ENCODE data around the gene NF1. TPM values are rescaled to one million over a fixed set of nuclear protein-coding genes. Genes with fewer than 3 reads are reported as not detected.

NF1 gene
- total RNA-seq, 4 donors from 2014 or later, result 15.6 to 48.4 (median 26.9) TPM

- H3K27ac ChIP-seq, result no peak overlapping the region
Observed at GRCh38 chr17:31415640-31416502, 321.1 kb downstream of the NF1 start.

GRCh38 chr17:31416503-31416923, 321.7 kb downstream of the NF1 start:
- no peak overlapping the region for H3K27ac ChIP-seq
- intact Hi-C loops (cut with DNase I), result no loop called here
- no peak for DNase-seq
- no peaks in the 10 kb centered on the region for H3K9me3 ChIP-seq
- no peak overlapping the region for H3K4me3 ChIP-seq
- TF ChIP-seq CTCF (IDR thresholded peaks at IDR 0.05), result no peak
- TF ChIP-seq POLR2A (IDR thresholded peaks at IDR 0.05), result no peak
- 65 to 75% methylated on average over 3 to 5 of the region's 10 CpGs for WGBS, 2 donors
- no peaks in the 10 kb centered on the region for H3K4me1 ChIP-seq
- H3K36me3 ChIP-seq, result no peaks in the 10 kb centered on the region
- H3K27me3 ChIP-seq, result peaks cover 0 to 35% (median 0%) of the 10 kb centered on the region in 4 donors

More at GRCh38 chr17:31415640-31416502, 321.1 kb downstream of the NF1 start:
- H3K4me1 ChIP-seq, result no peaks in the 10 kb centered on the region
- no peaks in the 10 kb centered on the region for H3K9me3 ChIP-seq
- no peaks in the 10 kb centered on the region for H3K36me3 ChIP-seq
- 76 to 86% methylated on average over 5 to 7 of the region's 22 CpGs for WGBS, 2 donors
- no peak overlapping the region for H3K4me3 ChIP-seq
- DNase-seq, result no peak
- intact Hi-C loops (cut with DNase I), result no loop called here
- peaks cover 0 to 35% (median 0%) of the 10 kb centered on the region in 4 donors for H3K27me3 ChIP-seq
- TF ChIP-seq POLR2A (IDR thresholded peaks at IDR 0.05) (no peak), CTCF (IDR thresholded peaks at IDR 0.05) (no peak)

GRCh38 chr17:31417051-31417792, 322.4 kb downstream of the NF1 start:
- Histone ChIP-seq H3K4me3 (no peak overlapping the region), H3K27ac (no peak overlapping the region), H3K9me3 (no peaks in the 10 kb centered on the region), H3K36me3 (no peaks in the 10 kb centered on the region), H3K27me3 (peaks cover 0 to 35% (median 0%) of the 10 kb centered on the region in 4 donors), H3K4me1 (no peaks in the 10 kb centered on the region)
- TF ChIP-seq CTCF (IDR thresholded peaks at IDR 0.05) (no peak), POLR2A (IDR thresholded peaks at IDR 0.05) (no peak)
- 64 to 87% methylated on average over 6 to 7 of the region's 10 CpGs for WGBS, 2 donors
- intact Hi-C loops (cut with DNase I), result no loop called here
- DNase-seq, result no peak

GRCh38 chr17:31418773-31419350, 324.1 kb downstream of the NF1 start:
- Histone ChIP-seq H3K4me1 (no peaks in the 10 kb centered on the region), H3K9me3 (no peaks in the 10 kb centered on the region), H3K4me3 (no peak overlapping the region), H3K27ac (no peak overlapping the region), H3K36me3 (no peaks in the 10 kb centered on the region), H3K27me3 (peaks cover 0 to 25% (median 0%) of the 10 kb centered on the region in 4 donors)
- no peak for TF ChIP-seq POLR2A (IDR thresholded peaks at IDR 0.05)
- no peak for TF ChIP-seq CTCF (IDR thresholded peaks at IDR 0.05)
- DNase-seq, result no peak
- intact Hi-C loops (cut with DNase I), result no loop called here
- WGBS, 2 donors, result 32 to 37% methylated on average over 6 of the region's 6 CpGs
